Fibroblast of upper back skin (primary cell): Measurements from ENCODE around the gene TREML4.
A peak's percentile ranks its signal among the peaks of the same experiment; 100 is the strongest.

Experiments
- DNase-seq: peaks from one replicate; pipeline ENCODE4 v3.0.0-alpha.2; 2013

Gene TREML4

GRCh38 chr6:41288030-41288753 lies 60.0 kb downstream of the TREML4 start:
- peak; percentile 22 for DNase-seq
